Upper lobe of left lung (tissue), 4 donors: Measurements from ENCODE around the gene TMA7B.

Experiments
- EP300 ChIP-seq, 4 donors: sonication (generic); formaldehyde crosslinking; IDR thresholded peaks; one replicate each; pipeline ENCODE4 v1.5.1; 2017; ENCODE audit warnings: antibody characterized with exemption in 4 of 4, control low read depth in 2 of 4
- POLR2AphosphoS5 ChIP-seq, 2 donors: sonication (generic); formaldehyde crosslinking; IDR thresholded peaks; one replicate each; pipeline ENCODE4 v1.5.1; 2017; ENCODE audit warnings: antibody characterized with exemption in 2 of 2
- TF ChIP-seq, protein P1 (sequence below), 6 experiments: fragments of 450-650 bp in 4 of 6; fragments of 200-600 bp in 2 of 6; sonication (generic) in 2 of 6; IDR thresholded peaks; one replicate each; pipeline ENCODE4 v1.5.1; 2016 to 2019; ENCODE audit warnings: antibody characterized with exemption in 6 of 6

DNA sequence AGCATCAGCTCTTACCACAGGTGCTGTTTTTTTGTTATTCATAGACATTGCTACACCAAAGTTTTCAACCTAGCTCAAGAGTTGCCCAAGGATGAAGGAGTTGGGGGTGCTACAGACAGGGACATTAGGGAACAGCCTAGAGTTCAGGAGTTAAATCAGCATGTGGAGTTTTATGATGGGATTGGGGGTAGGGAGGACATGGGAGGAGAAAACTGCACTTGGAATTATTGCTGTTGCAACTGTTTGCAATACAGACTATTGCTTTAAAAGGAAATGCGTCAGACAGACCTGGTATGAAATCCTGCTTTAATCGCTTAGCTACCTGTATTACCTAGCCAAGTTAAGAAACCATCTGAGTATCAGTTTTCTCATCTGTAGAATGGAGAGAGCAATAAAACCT, 6.3 kb downstream of the TMA7B start:
- TF ChIP-seq, protein P1, sequence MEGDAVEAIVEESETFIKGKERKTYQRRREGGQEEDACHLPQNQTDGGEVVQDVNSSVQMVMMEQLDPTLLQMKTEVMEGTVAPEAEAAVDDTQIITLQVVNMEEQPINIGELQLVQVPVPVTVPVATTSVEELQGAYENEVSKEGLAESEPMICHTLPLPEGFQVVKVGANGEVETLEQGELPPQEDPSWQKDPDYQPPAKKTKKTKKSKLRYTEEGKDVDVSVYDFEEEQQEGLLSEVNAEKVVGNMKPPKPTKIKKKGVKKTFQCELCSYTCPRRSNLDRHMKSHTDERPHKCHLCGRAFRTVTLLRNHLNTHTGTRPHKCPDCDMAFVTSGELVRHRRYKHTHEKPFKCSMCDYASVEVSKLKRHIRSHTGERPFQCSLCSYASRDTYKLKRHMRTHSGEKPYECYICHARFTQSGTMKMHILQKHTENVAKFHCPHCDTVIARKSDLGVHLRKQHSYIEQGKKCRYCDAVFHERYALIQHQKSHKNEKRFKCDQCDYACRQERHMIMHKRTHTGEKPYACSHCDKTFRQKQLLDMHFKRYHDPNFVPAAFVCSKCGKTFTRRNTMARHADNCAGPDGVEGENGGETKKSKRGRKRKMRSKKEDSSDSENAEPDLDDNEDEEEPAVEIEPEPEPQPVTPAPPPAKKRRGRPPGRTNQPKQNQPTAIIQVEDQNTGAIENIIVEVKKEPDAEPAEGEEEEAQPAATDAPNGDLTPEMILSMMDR (IDR thresholded peaks at IDR 0.05) = no peak
- TF ChIP-seq EP300 (IDR thresholded peaks at IDR 0.05) = no peak
- no peak for TF ChIP-seq POLR2AphosphoS5 (IDR thresholded peaks at IDR 0.05)
